ENCODE data around the gene MEST. TPM values are rescaled to one million over a fixed set of nuclear protein-coding genes. Genes with fewer than 3 reads are reported as not detected.

Gene MEST
- total and polyA plus RNA-seq, 10 of the 15 experiments (the other 5 are each of a cell fraction or from before 2014, with no cell fraction given) = 1.0 to 18.2 (median 8.2) TPM

DNA sequence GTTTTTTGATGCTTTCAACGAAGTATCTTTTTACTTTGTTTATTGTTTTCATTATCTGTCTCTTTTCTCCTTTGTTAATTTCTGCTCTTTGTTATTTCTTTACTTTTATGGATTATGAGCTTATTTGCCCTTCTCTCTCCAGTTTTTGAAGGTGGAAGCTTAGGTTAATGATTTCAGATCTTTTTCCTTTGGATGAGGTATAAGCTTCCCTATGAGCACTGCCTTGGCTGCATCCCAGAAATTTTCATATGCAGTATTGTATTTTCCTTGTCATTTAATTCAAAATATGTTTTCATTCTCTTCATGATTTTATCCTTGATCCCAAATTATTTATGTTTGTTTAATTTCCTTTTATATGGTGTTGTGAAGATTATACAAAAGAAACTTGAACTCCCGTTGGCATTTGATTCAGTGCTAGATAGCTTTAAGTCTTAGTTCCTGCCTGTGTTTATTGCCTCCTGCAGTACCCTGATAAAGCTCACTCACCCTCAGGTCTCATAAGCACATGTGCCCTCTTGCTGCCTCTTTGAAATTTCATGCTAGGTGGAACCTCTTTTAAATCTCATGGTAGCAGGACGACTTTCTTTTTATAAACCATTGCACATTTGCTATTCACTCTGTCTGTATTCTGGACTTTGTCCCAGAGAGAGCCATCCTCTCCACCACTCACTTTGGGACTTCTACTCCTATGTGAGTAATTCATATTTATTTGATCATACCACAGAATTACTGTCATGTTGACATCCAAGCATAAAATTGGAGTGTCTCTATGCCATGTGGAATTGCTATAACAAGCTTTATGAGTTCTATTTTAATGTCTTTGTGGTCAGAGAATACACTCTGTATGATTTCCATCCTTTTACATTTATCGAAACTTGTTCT, 28.1 kb upstream of the MEST start (continued):
- TF ChIP-seq LARP7 (IDR thresholded peaks at IDR 0.05) = no peak
- TF ChIP-seq, protein P1, sequence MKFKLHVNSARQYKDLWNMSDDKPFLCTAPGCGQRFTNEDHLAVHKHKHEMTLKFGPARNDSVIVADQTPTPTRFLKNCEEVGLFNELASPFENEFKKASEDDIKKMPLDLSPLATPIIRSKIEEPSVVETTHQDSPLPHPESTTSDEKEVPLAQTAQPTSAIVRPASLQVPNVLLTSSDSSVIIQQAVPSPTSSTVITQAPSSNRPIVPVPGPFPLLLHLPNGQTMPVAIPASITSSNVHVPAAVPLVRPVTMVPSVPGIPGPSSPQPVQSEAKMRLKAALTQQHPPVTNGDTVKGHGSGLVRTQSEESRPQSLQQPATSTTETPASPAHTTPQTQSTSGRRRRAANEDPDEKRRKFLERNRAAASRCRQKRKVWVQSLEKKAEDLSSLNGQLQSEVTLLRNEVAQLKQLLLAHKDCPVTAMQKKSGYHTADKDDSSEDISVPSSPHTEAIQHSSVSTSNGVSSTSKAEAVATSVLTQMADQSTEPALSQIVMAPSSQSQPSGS (IDR thresholded peaks at IDR 0.05; ENCODE audit: low read length) = no peak
- no peak for TF ChIP-seq RCOR1 (conservative IDR thresholded peaks at IDR 0.05; ENCODE audit: low read depth, low read length)
- no peak for TF ChIP-seq PML (IDR thresholded peaks at IDR 0.05; ENCODE audit: low read length)

DNA sequence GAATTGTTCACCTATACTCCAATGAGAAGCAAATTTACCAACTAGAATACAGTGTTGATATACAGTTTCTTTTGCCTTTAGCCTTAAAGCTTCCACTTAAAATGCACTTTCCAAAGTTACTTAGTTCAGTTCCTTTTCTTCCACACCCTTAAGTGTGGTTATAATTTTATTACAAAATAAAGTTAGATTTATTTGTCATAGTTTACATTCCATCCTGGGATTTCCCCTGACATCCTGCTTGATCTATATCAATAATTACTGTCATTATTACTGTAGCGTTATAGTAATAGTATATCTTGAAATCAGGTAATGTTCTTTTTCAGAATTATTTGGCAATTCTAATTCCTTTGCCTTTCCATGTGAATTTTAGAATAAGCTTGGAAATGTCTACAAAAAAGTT, 23.3 kb upstream of the MEST start:
- TF ChIP-seq ATF7 (IDR thresholded peaks at IDR 0.05; ENCODE audit: low read depth) (no peak), HDAC6 (IDR thresholded peaks at IDR 0.05; ENCODE audit: unreplicated experiment) (no peak), RB1 (IDR thresholded peaks at IDR 0.05; ENCODE audit: borderline replicate concordance) (no peak), SMC3 (IDR thresholded peaks at IDR 0.05; ENCODE audit: borderline replicate concordance, low read length) (no peak), MXI1 (IDR thresholded peaks at IDR 0.05; ENCODE audit: low read depth, low read length) (no peak), EZH2 (IDR thresholded peaks at IDR 0.05; ENCODE audit: borderline replicate concordance, control insufficient read depth, low read depth, low read length) (no peak), YY1 (IDR thresholded peaks at IDR 0.05; ENCODE audit: low read depth, low read length) (no peak)
- TF ChIP-seq, protein P2, sequence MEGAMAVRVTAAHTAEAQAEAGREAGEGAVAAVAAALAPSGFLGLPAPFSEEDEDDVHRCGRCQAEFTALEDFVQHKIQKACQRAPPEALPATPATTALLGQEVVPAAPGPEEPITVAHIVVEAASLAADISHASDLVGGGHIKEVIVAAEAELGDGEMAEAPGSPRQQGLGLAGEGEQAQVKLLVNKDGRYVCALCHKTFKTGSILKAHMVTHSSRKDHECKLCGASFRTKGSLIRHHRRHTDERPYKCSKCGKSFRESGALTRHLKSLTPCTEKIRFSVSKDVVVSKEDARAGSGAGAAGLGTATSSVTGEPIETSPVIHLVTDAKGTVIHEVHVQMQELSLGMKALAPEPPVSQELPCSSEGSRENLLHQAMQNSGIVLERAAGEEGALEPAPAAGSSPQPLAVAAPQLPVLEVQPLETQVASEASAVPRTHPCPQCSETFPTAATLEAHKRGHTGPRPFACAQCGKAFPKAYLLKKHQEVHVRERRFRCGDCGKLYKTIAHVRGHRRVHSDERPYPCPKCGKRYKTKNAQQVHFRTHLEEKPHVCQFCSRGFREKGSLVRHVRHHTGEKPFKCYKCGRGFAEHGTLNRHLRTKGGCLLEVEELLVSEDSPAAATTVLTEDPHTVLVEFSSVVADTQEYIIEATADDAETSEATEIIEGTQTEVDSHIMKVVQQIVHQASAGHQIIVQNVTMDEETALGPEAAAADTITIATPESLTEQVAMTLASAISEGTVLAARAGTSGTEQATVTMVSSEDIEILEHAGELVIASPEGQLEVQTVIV (IDR thresholded peaks at IDR 0.05; ENCODE audit: borderline replicate concordance, partially characterized antibody) = no peak
- TF ChIP-seq, protein P3, sequence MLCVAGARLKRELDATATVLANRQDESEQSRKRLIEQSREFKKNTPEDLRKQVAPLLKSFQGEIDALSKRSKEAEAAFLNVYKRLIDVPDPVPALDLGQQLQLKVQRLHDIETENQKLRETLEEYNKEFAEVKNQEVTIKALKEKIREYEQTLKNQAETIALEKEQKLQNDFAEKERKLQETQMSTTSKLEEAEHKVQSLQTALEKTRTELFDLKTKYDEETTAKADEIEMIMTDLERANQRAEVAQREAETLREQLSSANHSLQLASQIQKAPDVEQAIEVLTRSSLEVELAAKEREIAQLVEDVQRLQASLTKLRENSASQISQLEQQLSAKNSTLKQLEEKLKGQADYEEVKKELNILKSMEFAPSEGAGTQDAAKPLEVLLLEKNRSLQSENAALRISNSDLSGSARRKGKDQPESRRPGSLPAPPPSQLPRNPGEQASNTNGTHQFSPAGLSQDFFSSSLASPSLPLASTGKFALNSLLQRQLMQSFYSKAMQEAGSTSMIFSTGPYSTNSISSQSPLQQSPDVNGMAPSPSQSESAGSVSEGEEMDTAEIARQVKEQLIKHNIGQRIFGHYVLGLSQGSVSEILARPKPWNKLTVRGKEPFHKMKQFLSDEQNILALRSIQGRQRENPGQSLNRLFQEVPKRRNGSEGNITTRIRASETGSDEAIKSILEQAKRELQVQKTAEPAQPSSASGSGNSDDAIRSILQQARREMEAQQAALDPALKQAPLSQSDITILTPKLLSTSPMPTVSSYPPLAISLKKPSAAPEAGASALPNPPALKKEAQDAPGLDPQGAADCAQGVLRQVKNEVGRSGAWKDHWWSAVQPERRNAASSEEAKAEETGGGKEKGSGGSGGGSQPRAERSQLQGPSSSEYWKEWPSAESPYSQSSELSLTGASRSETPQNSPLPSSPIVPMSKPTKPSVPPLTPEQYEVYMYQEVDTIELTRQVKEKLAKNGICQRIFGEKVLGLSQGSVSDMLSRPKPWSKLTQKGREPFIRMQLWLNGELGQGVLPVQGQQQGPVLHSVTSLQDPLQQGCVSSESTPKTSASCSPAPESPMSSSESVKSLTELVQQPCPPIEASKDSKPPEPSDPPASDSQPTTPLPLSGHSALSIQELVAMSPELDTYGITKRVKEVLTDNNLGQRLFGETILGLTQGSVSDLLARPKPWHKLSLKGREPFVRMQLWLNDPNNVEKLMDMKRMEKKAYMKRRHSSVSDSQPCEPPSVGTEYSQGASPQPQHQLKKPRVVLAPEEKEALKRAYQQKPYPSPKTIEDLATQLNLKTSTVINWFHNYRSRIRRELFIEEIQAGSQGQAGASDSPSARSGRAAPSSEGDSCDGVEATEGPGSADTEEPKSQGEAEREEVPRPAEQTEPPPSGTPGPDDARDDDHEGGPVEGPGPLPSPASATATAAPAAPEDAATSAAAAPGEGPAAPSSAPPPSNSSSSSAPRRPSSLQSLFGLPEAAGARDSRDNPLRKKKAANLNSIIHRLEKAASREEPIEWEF (IDR thresholded peaks at IDR 0.05; ENCODE audit: insufficient replicate concordance, low read depth, low read length) = no peak
- DNase-seq (ENCODE audit: low read depth, low spot score) (no peak), FAIRE-seq (no peak), ATAC-seq (no peak)
- ChIA-PET POLR2A (no interaction called here), CTCF (interaction anchor here (0.6 kb wide), 1 partner anchor 97 kb away, joined by 3 read pairs; no protein-coding TSS in a partner anchor), SMC1A (ENCODE audit: uncharacterized antibody, unreplicated experiment) (no interaction called here), RAD21 (ENCODE audit: unreplicated experiment) (no interaction called here)
- in situ Hi-C loops (cut with MboI) (no loop called here), intact Hi-C loops (cut with micrococcal nuclease; ENCODE audit: unreplicated experiment) (no loop called here)
- no peaks in the 10 kb centered on the region; a peak in 1 of 4 replicates for H3K27me3 ChIP-seq (replicated peaks in 1 of 2; ENCODE audit: control insufficient read depth in 2 of 2, insufficient read depth in 2 of 2, low read length in 1 of 2)
- no peaks in the 10 kb centered on the region for H4K20me1 ChIP-seq (ENCODE audit: control insufficient read depth, insufficient read depth)
- H3K79me2 ChIP-seq (ENCODE audit: control insufficient read depth, insufficient read depth, low read length) = no peaks in the 10 kb centered on the region
- no peak overlapping the region for H3K9ac ChIP-seq (ENCODE audit: control insufficient read depth, insufficient read depth, low read length)
- H3K4me3 ChIP-seq = no peak overlapping the region
- H2AFZ ChIP-seq (ENCODE audit: control insufficient read depth, low read depth, low read length) = no peak overlapping the region
- no peaks in the 10 kb centered on the region for H3K9me3 ChIP-seq (replicated peaks; ENCODE audit: control insufficient read depth, insufficient read depth, low read length)
- no TSS peak for BruUV-seq (replicated peaks)
- no peaks in the 10 kb centered on the region for H3K36me3 ChIP-seq (ENCODE audit: control insufficient read depth in 2 of 2, insufficient read depth in 2 of 2, low read length in 1 of 2)
- H3K4me1 ChIP-seq (ENCODE audit: control insufficient read depth, insufficient read depth, low read length) = no peaks in the 10 kb centered on the region
- 97% methylated on average over 1 of the region's 1 CpG for WGBS (ENCODE audit: insufficient coverage, insufficient replicate concordance, low lambda C conversion rate, missing lambda C conversion rate)
- no peak overlapping the region for H3K27ac ChIP-seq (ENCODE audit: control insufficient read depth, insufficient read depth)
- no peak overlapping the region for H3K4me2 ChIP-seq (ENCODE audit: control insufficient read depth, insufficient read depth)

All from GM12878 (cell line).